K562 (cell line): ENCODE data around the gene DNMT3A. TPM values are rescaled to one million over a fixed set of nuclear protein-coding genes. Genes with fewer than 3 reads are reported as not detected.

Experiments
- ATAC-seq: fragments of 200-7000 bp; cut with Tn5 transposase; 3 replicates; pipeline ENCODE4 v1.9.1; 2020; ENCODE audit warnings: moderate library complexity
- BruUV-seq: library from RNA; stranded (reverse); fragments of 400-500 nt; replicated peaks from 2 replicates; lab custom pipeline; 2021; lab: Mats Ljungman, UMichigan
- CTCF ChIA-PET: fragments of 300-600 bp; formaldehyde crosslinking; extraction: SDS; loops from one replicate; lab custom pipeline; 2021; ENCODE audit warnings: low intra/inter-chr PET ratio; lab: Yijun Ruan, JAX
- POLR2A ChIA-PET: fragments of 300-600, 350-650 bp; sonication (Branson Sonifier 250); formaldehyde crosslinking; extraction: SDS; loops from one replicate; lab custom pipeline; 2021; ENCODE audit warnings: antibody characterized with exemption, inconsistent platforms; lab: Yijun Ruan, JAX
- DNase-seq, 4 experiments: peaks; one replicate each; pipeline versions ENCODE4 v3.0.0 to v3.0.0-alpha.2; 2011 to 2018; ENCODE audit warnings: low spot score in 3 of 4, mixed read lengths in 3 of 4; ENCODE audit errors: extremely low read depth in 1 of 4
- FAIRE-seq: peaks from 2 replicates; lab custom pipeline; 2011; peaks lifted over from hg19 to GRCh38; lab: Jason Lieb, UNC
- H2AFZ ChIP-seq: 2 replicates; pipeline ENCODE4 v1.6.0; 2011; ENCODE audit warnings: low read depth, low read length, control low read depth, inconsistent platforms
- H3K27ac ChIP-seq: fragments of 200-600 bp; 3 replicates; pipeline ENCODE4 v1.8.0; 2011; ENCODE audit warnings: low read depth, mild to moderate bottlenecking, control low read depth, inconsistent platforms, low read length, moderate library complexity, mixed read lengths; ENCODE audit errors: extremely low read depth
- H3K27me3 ChIP-seq, 2 experiments: fragments of 300-600 bp in 1 of 2; 2 replicates in 1 of 2; 3 replicates in 1 of 2; pipeline versions ENCODE4 v1.6.0 to v1.8.0; 2011; ENCODE audit warnings: inconsistent platforms in 2 of 2, low read length in 2 of 2, mild to moderate bottlenecking in 1 of 2, mixed read lengths in 1 of 2, moderate library complexity in 1 of 2; ENCODE audit not compliant: control insufficient read depth in 2 of 2, insufficient read depth in 2 of 2
- H3K36me3 ChIP-seq: fragments of 300-600 bp; 3 replicates; pipeline ENCODE4 v1.8.0; 2011; ENCODE audit warnings: mild to moderate bottlenecking, low read length, inconsistent platforms; ENCODE audit not compliant: control insufficient read depth, insufficient read depth
- H3K4me1 ChIP-seq, 2 experiments: fragments of 200-600 bp in 1 of 2; replicated peaks in 1 of 2; 2 replicates in 1 of 2; 3 replicates in 1 of 2; pipeline versions ENCODE4 v1.5.1 to v1.8.0; 2011; ENCODE audit warnings: inconsistent platforms in 2 of 2, low read length in 2 of 2, mild to moderate bottlenecking in 1 of 2, mixed read lengths in 1 of 2, moderate library complexity in 1 of 2; ENCODE audit not compliant: control insufficient read depth in 2 of 2, insufficient read depth in 2 of 2
- H3K4me2 ChIP-seq: 2 replicates; pipeline ENCODE4 v1.6.1; 2011; ENCODE audit warnings: low read length, control low read depth, inconsistent platforms, mixed read lengths; ENCODE audit not compliant: insufficient read depth
- H3K4me3 ChIP-seq: fragments of 200-600 bp; sonication (generic), shearing (Covaris generic); 2 replicates; pipeline ENCODE4 v1.5.1; 2016; ENCODE audit warnings: control low read depth, inconsistent platforms
- H3K79me2 ChIP-seq: fragments of 200-600 bp; 3 replicates; pipeline ENCODE4 v1.8.0; 2011; ENCODE audit warnings: low read length, inconsistent platforms; ENCODE audit not compliant: control insufficient read depth, insufficient read depth
- H3K9ac ChIP-seq, 2 experiments: 2 replicates each; pipeline versions ENCODE4 v1.6.0 to v1.6.1; 2011; ENCODE audit warnings: low read depth in 2 of 2, low read length in 2 of 2, control low read depth in 1 of 2, inconsistent platforms in 1 of 2, mild to moderate bottlenecking in 1 of 2, mixed read lengths in 1 of 2; ENCODE audit not compliant: insufficient read depth in 1 of 2
- H3K9me1 ChIP-seq: one replicate; pipeline ENCODE4 v1.6.0; 2011; ENCODE audit warnings: inconsistent platforms, mild to moderate bottlenecking, low read length, moderate library complexity; ENCODE audit not compliant: control insufficient read depth, insufficient read depth
- H3K9me3 ChIP-seq: replicated peaks from 2 replicates; pipeline ENCODE4 v1.5.1; 2011; ENCODE audit warnings: low read depth, low read length, inconsistent platforms; ENCODE audit not compliant: control insufficient read depth, insufficient read depth
- H4K20me1 ChIP-seq: replicated peaks from 2 replicates; pipeline ENCODE4 v1.6.1; 2011; ENCODE audit warnings: low read length, inconsistent platforms, mixed read lengths; ENCODE audit not compliant: control insufficient read depth, insufficient read depth
- BCL6 ChIP-seq: fragments of 250-450 bp; sonication (Bioruptor Pico); IDR thresholded peaks from 2 replicates; pipeline ENCODE4 v1.4.0; 2020
- EHMT2 ChIP-seq: fragments of 450-650 bp; IDR thresholded peaks from 2 replicates; pipeline ENCODE4 v1.6.1; 2018; ENCODE audit warnings: antibody characterized with exemption
- FOXA3 ChIP-seq, 2 experiments: fragments of 450-650 bp in 1 of 2; sonication (generic) in 1 of 2; formaldehyde crosslinking; IDR thresholded peaks in 1 of 2; conservative IDR thresholded peaks in 1 of 2; 2 replicates each; pipeline versions ENCODE4 v1.4.0 to v1.8.0; 2020 to 2022; ENCODE audit warnings: mild to moderate bottlenecking in 2 of 2, missing genetic modification reagents in 1 of 2
- KHSRP ChIP-seq: fragments of 450-650 bp; IDR thresholded peaks from 2 replicates; pipeline ENCODE4 v1.6.1; 2017
- MCM5 ChIP-seq: fragments of 450-650 bp; IDR thresholded peaks from 2 replicates; pipeline ENCODE4 v1.6.1; 2016; ENCODE audit warnings: low read depth
- NELFE ChIP-seq: IDR thresholded peaks from 2 replicates; pipeline ENCODE4 v1.6.1; 2011; ENCODE audit warnings: mild to moderate bottlenecking; ENCODE audit not compliant: insufficient read depth, insufficient read length
- POLR2G ChIP-seq: fragments of 200-400 bp; formaldehyde crosslinking; IDR thresholded peaks from 2 replicates; pipeline ENCODE4 v1.6.1; 2017; ENCODE audit warnings: low read depth, mild to moderate bottlenecking, antibody characterized with exemption, low read length, moderate library complexity
- SLC30A9 ChIP-seq: fragments of 250-450 bp; sonication (Bioruptor Pico); IDR thresholded peaks from 2 replicates; pipeline ENCODE4 v1.8.0; 2022; ENCODE audit warnings: mild to moderate bottlenecking, moderate library complexity
- ZNF551 ChIP-seq: fragments of 250-450 bp; sonication (Bioruptor Pico); IDR thresholded peaks from 2 replicates; pipeline ENCODE4 v1.5.0; 2021; ENCODE audit warnings: mild to moderate bottlenecking, moderate library complexity
- WGBS: fragments of 100-300 bp; shearing (Covaris generic); methylation state at CpG from one replicate; pipeline ENCODE4 v1.1.6; 2016; ENCODE audit warnings: low coverage, mixed read lengths; ENCODE audit not compliant: insufficient coverage; ENCODE audit errors: missing lambda C conversion rate; 5-methylcytosine and 5-hydroxymethylcytosine counted together
- in situ Hi-C: fragments of 300-500 bp; cut with MboI; formaldehyde crosslinking; loops from 4 replicates; pipeline ENCODE4 v1.15.0; 2018; ENCODE audit warnings: inconsistent platforms, mixed read lengths
- intact Hi-C: fragments of 100-400 bp; cut with micrococcal nuclease; formaldehyde crosslinking; loops from 2 replicates; pipeline ENCODE4 v1.14.2; 2022
- polyA plus RNA-seq, 8 experiments: library from polyadenylated mRNA; depleted of rRNA in 4 of 8; stranded (reverse) in 5 of 8; unstranded in 3 of 8; fragments of >200 nt; fragmentation: Nextera tagmentation in 2 of 8; fragmentation: Illumina TruSeq in 1 of 8; extraction: Ambion mirVana in 2 of 8; extraction: Trizol in 1 of 8; gene quantifications; 2 replicates each; pipeline versions ENCODE4 v1.2.1 to v1.2.3, GENCODE V29; 2011 to 2014; ENCODE audit warnings: inconsistent platforms in 1 of 8, missing spikeins in 1 of 8
- total RNA-seq, 7 experiments: library from RNA; depleted of rRNA in 6 of 7; stranded (reverse); fragments of >200 nt in 6 of 7; fragmentation: Illumina TruSeq in 2 of 7; extraction: Trizol in 2 of 7; gene quantifications; 2 replicates each; pipeline versions ENCODE4 v1.2.1 to v1.2.3, GENCODE V29; 2011 to 2021; ENCODE audit warnings: low replicate concordance in 1 of 7
- TF ChIP-seq, protein P1 (sequence below), 2 experiments: fragments of 150-350 bp in 1 of 2; IDR thresholded peaks; 2 replicates each; pipeline ENCODE4 v1.6.1; 2012 to 2016; ENCODE audit warnings: low read depth in 2 of 2, low read length in 2 of 2, mild to moderate bottlenecking in 1 of 2, moderate library complexity in 1 of 2
- TF ChIP-seq, protein P2 (sequence below): fragments of 250-450 bp; sonication (Bioruptor Pico); IDR thresholded peaks from 2 replicates; pipeline ENCODE4 v1.8.0; 2021; ENCODE audit warnings: borderline replicate concordance, mild to moderate bottlenecking, moderate library complexity; ENCODE audit not compliant: poor library complexity, severe bottlenecking
- TF ChIP-seq, protein P3 (sequence below): fragments of 450-650 bp; IDR thresholded peaks from 2 replicates; pipeline ENCODE4 v1.6.1; 2017; ENCODE audit warnings: mild to moderate bottlenecking, moderate library complexity

Gene DNMT3A
- total and polyA plus RNA-seq, 9 of the 15 experiments (the other 6 are each of a cell fraction or from before 2014, with no cell fraction given): 3.0 to 16.0 (median 6.1) TPM

DNA sequence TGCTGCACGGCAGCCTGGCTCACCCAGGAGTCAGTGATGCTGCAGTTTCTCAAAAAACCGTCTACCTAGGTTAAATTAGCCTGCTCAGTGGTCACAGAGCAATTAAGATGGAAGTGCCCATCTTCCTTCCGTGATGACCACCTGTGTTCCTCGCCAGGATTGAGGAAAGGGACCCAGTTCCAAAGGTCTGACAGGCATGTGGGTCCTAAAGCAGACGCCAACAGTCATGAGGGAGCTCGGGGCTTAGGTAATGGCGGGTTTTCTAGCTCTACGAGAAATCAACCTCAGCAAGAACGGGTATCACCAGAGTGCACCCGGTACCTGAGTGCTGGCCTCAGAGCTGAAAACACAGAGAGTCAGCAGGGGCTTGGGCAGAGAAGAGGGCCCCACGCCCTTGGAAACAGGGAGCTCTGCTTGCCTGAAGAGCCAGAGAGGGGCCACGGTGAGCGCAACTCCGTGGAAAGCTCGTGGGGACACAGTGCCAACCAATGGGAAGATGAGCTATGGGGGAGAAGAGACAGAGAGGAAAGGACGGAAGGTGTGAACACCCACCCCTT lies 34.3 kb upstream of the DNMT3A start:
- ChIA-PET POLR2A (interaction anchor here (0.6 to 2.7 kb wide), 2 partner anchors 10 to 177 kb away, joined by 3 to 13 read pairs; no protein-coding TSS in a partner anchor), CTCF (interaction anchor here (1.0 kb wide), 1 partner anchor 146 kb away, joined by 4 read pairs; no protein-coding TSS in a partner anchor)
- Histone ChIP-seq H3K79me2 (no peaks in the 10 kb centered on the region), H3K4me3 (no peak overlapping the region), H3K27ac (no peak overlapping the region), H3K9me1 (peaks cover 3% of the 10 kb centered on the region), H3K9ac (0 out of 4 replicates have a peak overlapping the region, but pooled peaks of 1 of the 2 experiments have one; percentile 10), H2AFZ (no peak overlapping the region), H4K20me1 (peaks cover 5% of the 10 kb centered on the region), H3K9me3 (no peaks in the 10 kb centered on the region), H3K4me1 (peaks cover 6 to 10% of the 10 kb centered on the region in 2 experiments; a peak in 3 of 5 replicates), H3K4me2 (peak overlapping the region; percentile 32; the same call in 1 of the 2 replicates), H3K27me3 (peaks cover 10 to 87% of the 10 kb centered on the region in 2 experiments; a peak in 3 of 5 replicates), H3K36me3 (no peaks in the 10 kb centered on the region)
- intact Hi-C loops: loop anchor here (10.0 kb wide), 1 partner anchor 211 kb away; the partner anchor contains the start of gene POMC
- BruUV-seq: no TSS peak
- FAIRE-seq (no peak), ATAC-seq (no peak), DNase-seq (no peak)
- TF ChIP-seq, protein P1, sequence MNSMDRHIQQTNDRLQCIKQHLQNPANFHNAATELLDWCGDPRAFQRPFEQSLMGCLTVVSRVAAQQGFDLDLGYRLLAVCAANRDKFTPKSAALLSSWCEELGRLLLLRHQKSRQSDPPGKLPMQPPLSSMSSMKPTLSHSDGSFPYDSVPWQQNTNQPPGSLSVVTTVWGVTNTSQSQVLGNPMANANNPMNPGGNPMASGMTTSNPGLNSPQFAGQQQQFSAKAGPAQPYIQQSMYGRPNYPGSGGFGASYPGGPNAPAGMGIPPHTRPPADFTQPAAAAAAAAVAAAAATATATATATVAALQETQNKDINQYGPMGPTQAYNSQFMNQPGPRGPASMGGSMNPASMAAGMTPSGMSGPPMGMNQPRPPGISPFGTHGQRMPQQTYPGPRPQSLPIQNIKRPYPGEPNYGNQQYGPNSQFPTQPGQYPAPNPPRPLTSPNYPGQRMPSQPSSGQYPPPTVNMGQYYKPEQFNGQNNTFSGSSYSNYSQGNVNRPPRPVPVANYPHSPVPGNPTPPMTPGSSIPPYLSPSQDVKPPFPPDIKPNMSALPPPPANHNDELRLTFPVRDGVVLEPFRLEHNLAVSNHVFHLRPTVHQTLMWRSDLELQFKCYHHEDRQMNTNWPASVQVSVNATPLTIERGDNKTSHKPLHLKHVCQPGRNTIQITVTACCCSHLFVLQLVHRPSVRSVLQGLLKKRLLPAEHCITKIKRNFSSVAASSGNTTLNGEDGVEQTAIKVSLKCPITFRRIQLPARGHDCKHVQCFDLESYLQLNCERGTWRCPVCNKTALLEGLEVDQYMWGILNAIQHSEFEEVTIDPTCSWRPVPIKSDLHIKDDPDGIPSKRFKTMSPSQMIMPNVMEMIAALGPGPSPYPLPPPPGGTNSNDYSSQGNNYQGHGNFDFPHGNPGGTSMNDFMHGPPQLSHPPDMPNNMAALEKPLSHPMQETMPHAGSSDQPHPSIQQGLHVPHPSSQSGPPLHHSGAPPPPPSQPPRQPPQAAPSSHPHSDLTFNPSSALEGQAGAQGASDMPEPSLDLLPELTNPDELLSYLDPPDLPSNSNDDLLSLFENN (IDR thresholded peaks at IDR 0.05; ENCODE audit: low read depth in 2 of 2, low read length in 2 of 2): no peak
- TF ChIP-seq NELFE (no peak), BCL6 (CRISPR knock-in tag) (no peak), KHSRP (no peak), ZNF551 (no peak), POLR2G (no peak), EHMT2 (no peak), FOXA3 (CRISPR knock-in tag; conservative IDR thresholded peaks at IDR 0.05 in 1 of 2, IDR thresholded peaks at IDR 0.05 in 1 of 2) (no peak), MCM5 (no peak), SLC30A9 (CRISPR knock-in tag) (no peak)
- TF ChIP-seq, protein P2, sequence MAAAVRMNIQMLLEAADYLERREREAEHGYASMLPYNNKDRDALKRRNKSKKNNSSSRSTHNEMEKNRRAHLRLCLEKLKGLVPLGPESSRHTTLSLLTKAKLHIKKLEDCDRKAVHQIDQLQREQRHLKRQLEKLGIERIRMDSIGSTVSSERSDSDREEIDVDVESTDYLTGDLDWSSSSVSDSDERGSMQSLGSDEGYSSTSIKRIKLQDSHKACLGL (CRISPR knock-in tag): no peak
- TF ChIP-seq, protein P3, sequence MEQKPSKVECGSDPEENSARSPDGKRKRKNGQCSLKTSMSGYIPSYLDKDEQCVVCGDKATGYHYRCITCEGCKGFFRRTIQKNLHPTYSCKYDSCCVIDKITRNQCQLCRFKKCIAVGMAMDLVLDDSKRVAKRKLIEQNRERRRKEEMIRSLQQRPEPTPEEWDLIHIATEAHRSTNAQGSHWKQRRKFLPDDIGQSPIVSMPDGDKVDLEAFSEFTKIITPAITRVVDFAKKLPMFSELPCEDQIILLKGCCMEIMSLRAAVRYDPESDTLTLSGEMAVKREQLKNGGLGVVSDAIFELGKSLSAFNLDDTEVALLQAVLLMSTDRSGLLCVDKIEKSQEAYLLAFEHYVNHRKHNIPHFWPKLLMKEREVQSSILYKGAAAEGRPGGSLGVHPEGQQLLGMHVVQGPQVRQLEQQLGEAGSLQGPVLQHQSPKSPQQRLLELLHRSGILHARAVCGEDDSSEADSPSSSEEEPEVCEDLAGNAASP: no peak
- 3% methylated on average over 15 of the region's 16 CpGs for WGBS
- in situ Hi-C loops: no loop called here
